ENCODE measurements around the gene TRMT44. TPM values are rescaled to one million over a fixed set of nuclear protein-coding genes. Genes with fewer than 3 reads are reported as not detected.
A peak's percentile ranks its signal among the peaks of the same experiment; 100 is the strongest.

Gene TRMT44
- total and polyA plus RNA-seq, 7 experiments from 2014 or later = 13.8 to 33.7 (median 29.3) TPM

GRCh38 chr4:8394061-8394519, 46.5 kb upstream of the TRMT44 start:
- peaks cover 0 to 1% (median 0%) of the 10 kb centered on the region in 11 donors for H3K9me3 Mint-ChIP-seq
- DNase-seq (no peak), ATAC-seq (no peak)
- no peak overlapping the region for H3K4me3 Mint-ChIP-seq
- H3K36me3 Mint-ChIP-seq = peaks cover 0 to 60% (median 14%) of the 10 kb centered on the region in 5 donors
- peaks cover 0 to 45% (median 0%) of the 10 kb centered on the region in 3 experiments for H3K36me3 ChIP-seq (ENCODE audit: control insufficient read depth in 2 of 3, insufficient read depth in 3 of 3, low read length in 3 of 3)
- ChIA-PET CTCF (no interaction called here), POLR2A (no interaction called here)
- H3K9me3 ChIP-seq (ENCODE audit: control insufficient read depth in 2 of 3, low read length in 3 of 3) = no peaks in the 10 kb centered on the region
- intact Hi-C loops (cut with micrococcal nuclease) = no loop called here
- H3K27me3 ChIP-seq (ENCODE audit: control insufficient read depth in 2 of 2, insufficient read depth in 2 of 2, low read length in 2 of 2) = no peaks in the 10 kb centered on the region
- H3K27ac Mint-ChIP-seq = no peak overlapping the region
- no peaks in the 10 kb centered on the region for H3K4me1 Mint-ChIP-seq
- no peak overlapping the region for H3K27ac ChIP-seq (ENCODE audit: low read depth, low read length)
- H3K27me3 Mint-ChIP-seq = no peaks in the 10 kb centered on the region
- no peak overlapping the region for H3K4me3 ChIP-seq (ENCODE audit: low read length)
- no peaks in the 10 kb centered on the region for H3K4me1 ChIP-seq (ENCODE audit: control insufficient read depth in 2 of 2, insufficient read depth in 2 of 2, low read length in 2 of 2)

- peaks cover 0 to 1% (median 0%) of the 10 kb centered on the region in 11 donors for H3K9me3 Mint-ChIP-seq
- ChIA-PET POLR2A (no interaction called here), CTCF (no interaction called here)
- intact Hi-C loops (cut with micrococcal nuclease) = no loop called here
- no peaks in the 10 kb centered on the region for H3K27me3 ChIP-seq (ENCODE audit: control insufficient read depth in 2 of 2, insufficient read depth in 2 of 2, low read length in 2 of 2)
- no peaks in the 10 kb centered on the region for H3K4me1 ChIP-seq (ENCODE audit: control insufficient read depth in 2 of 2, insufficient read depth in 2 of 2, low read length in 2 of 2)
- H3K27ac ChIP-seq (ENCODE audit: low read depth, low read length) = no peak overlapping the region
- H3K27ac Mint-ChIP-seq = no peak overlapping the region
- H3K9me3 ChIP-seq (ENCODE audit: control insufficient read depth in 2 of 3, low read length in 3 of 3) = no peaks in the 10 kb centered on the region
- H3K36me3 ChIP-seq (ENCODE audit: control insufficient read depth in 2 of 3, insufficient read depth in 3 of 3, low read length in 3 of 3) = peaks cover 0 to 45% (median 0%) of the 10 kb centered on the region in 3 experiments
- no peak overlapping the region for H3K4me3 Mint-ChIP-seq
- DNase-seq (no peak), ATAC-seq (no peak)
- peaks cover 0 to 64% (median 14%) of the 10 kb centered on the region in 5 donors for H3K36me3 Mint-ChIP-seq
- no peak overlapping the region for H3K4me3 ChIP-seq (ENCODE audit: low read length)
- H3K27me3 Mint-ChIP-seq = no peaks in the 10 kb centered on the region
- no peaks in the 10 kb centered on the region for H3K4me1 Mint-ChIP-seq
These were observed 45.8 kb upstream of the TRMT44 start for GRCh38 chr4:8394806-8395205.

- Histone ChIP-seq H3K27ac (ENCODE audit: low read depth, low read length) (no peak overlapping the region), H3K27me3 (ENCODE audit: control insufficient read depth in 2 of 2, insufficient read depth in 2 of 2, low read length in 2 of 2) (no peaks in the 10 kb centered on the region), H3K4me3 (ENCODE audit: low read length) (no peak overlapping the region), H3K4me1 (ENCODE audit: control insufficient read depth in 2 of 2, insufficient read depth in 2 of 2, low read length in 2 of 2) (no peaks in the 10 kb centered on the region), H3K9me3 (ENCODE audit: control insufficient read depth in 2 of 3, low read length in 3 of 3) (no peaks in the 10 kb centered on the region), H3K36me3 (ENCODE audit: control insufficient read depth in 2 of 3, insufficient read depth in 3 of 3, low read length in 3 of 3) (peaks cover 0 to 45% (median 0%) of the 10 kb centered on the region in 3 experiments)
- Mint-ChIP-seq H3K9me3 (peaks cover 0 to 1% (median 0%) of the 10 kb centered on the region in 11 donors), H3K27me3 (no peaks in the 10 kb centered on the region), H3K36me3 (peaks cover 0 to 60% (median 14%) of the 10 kb centered on the region in 5 donors), H3K27ac (no peak overlapping the region), H3K4me3 (no peak overlapping the region), H3K4me1 (no peaks in the 10 kb centered on the region)
- ATAC-seq = no peak
- POLR2A ChIA-PET = no interaction called here
- no peak for DNase-seq
- intact Hi-C loops (cut with micrococcal nuclease) = no loop called here
- CTCF ChIA-PET = no interaction called here
These were observed 44.9 kb upstream of the TRMT44 start for GRCh38 chr4:8395504-8396296.

GRCh38 chr4:8396762-8397406, 43.7 kb upstream of the TRMT44 start:
- no peak for DNase-seq
- H3K9me3 Mint-ChIP-seq = peaks cover 0 to 1% (median 0%) of the 10 kb centered on the region in 11 donors
- ChIA-PET CTCF (interaction anchor here (0.7 kb wide), 1 partner anchor 321 kb away, joined by 4 read pairs; no protein-coding TSS in a partner anchor), POLR2A (no interaction called here)
- peaks cover 0 to 60% (median 10%) of the 10 kb centered on the region in 5 donors for H3K36me3 Mint-ChIP-seq
- no peaks in the 10 kb centered on the region for H3K4me1 Mint-ChIP-seq
- Histone ChIP-seq H3K27me3 (ENCODE audit: control insufficient read depth in 2 of 2, insufficient read depth in 2 of 2, low read length in 2 of 2) (no peaks in the 10 kb centered on the region), H3K4me1 (ENCODE audit: control insufficient read depth in 2 of 2, insufficient read depth in 2 of 2, low read length in 2 of 2) (no peaks in the 10 kb centered on the region), H3K36me3 (ENCODE audit: control insufficient read depth in 2 of 3, insufficient read depth in 3 of 3, low read length in 3 of 3) (peaks cover 0 to 40% (median 0%) of the 10 kb centered on the region in 3 experiments), H3K27ac (ENCODE audit: low read depth, low read length) (no peak overlapping the region), H3K9me3 (ENCODE audit: control insufficient read depth in 2 of 3, low read length in 3 of 3) (no peaks in the 10 kb centered on the region), H3K4me3 (ENCODE audit: low read length) (no peak overlapping the region)
- H3K4me3 Mint-ChIP-seq = no peak overlapping the region
- H3K27ac Mint-ChIP-seq = no peak overlapping the region
- H3K27me3 Mint-ChIP-seq = no peaks in the 10 kb centered on the region
- intact Hi-C loops (cut with micrococcal nuclease) = no loop called here
- ATAC-seq = no peak

- POLR2A ChIA-PET = no interaction called here
- Histone ChIP-seq H3K4me3 (ENCODE audit: low read length) (no peak overlapping the region), H3K36me3 (ENCODE audit: control insufficient read depth in 2 of 3, insufficient read depth in 3 of 3, low read length in 3 of 3) (peaks cover 0 to 30% (median 0%) of the 10 kb centered on the region in 3 experiments), H3K9me3 (ENCODE audit: control insufficient read depth in 2 of 3, low read length in 3 of 3) (no peaks in the 10 kb centered on the region), H3K27me3 (ENCODE audit: control insufficient read depth in 2 of 2, insufficient read depth in 2 of 2, low read length in 2 of 2) (no peaks in the 10 kb centered on the region), H3K4me1 (ENCODE audit: control insufficient read depth in 2 of 2, insufficient read depth in 2 of 2, low read length in 2 of 2) (no peaks in the 10 kb centered on the region), H3K27ac (ENCODE audit: low read depth, low read length) (no peak overlapping the region)
- DNase-seq (no peak), ATAC-seq (no peak)
- Mint-ChIP-seq H3K36me3 (peaks cover 0 to 53% (median 9%) of the 10 kb centered on the region in 5 donors), H3K27ac (no peak overlapping the region), H3K4me1 (no peaks in the 10 kb centered on the region), H3K4me3 (no peak overlapping the region), H3K27me3 (no peaks in the 10 kb centered on the region), H3K9me3 (peaks cover 0 to 1% (median 0%) of the 10 kb centered on the region in 11 donors)
- CTCF ChIA-PET = no interaction called here
- intact Hi-C loops (cut with micrococcal nuclease) = no loop called here
These were observed 42.2 kb upstream of the TRMT44 start for GRCh38 chr4:8398347-8398746.

GRCh38 chr4:8399298-8399697, 41.3 kb upstream of the TRMT44 start:
- Histone ChIP-seq H3K27ac (ENCODE audit: low read depth, low read length) (no peak overlapping the region), H3K4me3 (ENCODE audit: low read length) (no peak overlapping the region), H3K27me3 (ENCODE audit: control insufficient read depth in 2 of 2, insufficient read depth in 2 of 2, low read length in 2 of 2) (no peaks in the 10 kb centered on the region), H3K4me1 (ENCODE audit: control insufficient read depth in 2 of 2, insufficient read depth in 2 of 2, low read length in 2 of 2) (no peaks in the 10 kb centered on the region), H3K9me3 (ENCODE audit: control insufficient read depth in 2 of 3, low read length in 3 of 3) (no peaks in the 10 kb centered on the region), H3K36me3 (ENCODE audit: control insufficient read depth in 2 of 3, insufficient read depth in 3 of 3, low read length in 3 of 3) (peaks cover 0 to 28% (median 0%) of the 10 kb centered on the region in 3 experiments)
- H3K4me1 Mint-ChIP-seq = no peaks in the 10 kb centered on the region
- DNase-seq = no peak
- peak overlapping the region in 1 of 9 donors; percentile 69 for H3K27ac Mint-ChIP-seq
- peaks cover 0 to 43% (median 9%) of the 10 kb centered on the region in 5 donors for H3K36me3 Mint-ChIP-seq
- ChIA-PET POLR2A (no interaction called here), CTCF (no interaction called here)
- intact Hi-C loops (cut with micrococcal nuclease) = no loop called here
- no peaks in the 10 kb centered on the region for H3K27me3 Mint-ChIP-seq
- H3K4me3 Mint-ChIP-seq = no peak overlapping the region
- H3K9me3 Mint-ChIP-seq = peaks cover 0 to 1% (median 0%) of the 10 kb centered on the region in 11 donors
- no peak for ATAC-seq
